WTC11 (cell line): Measurements from ENCODE around the gene KRTAP10-7. TPM values are rescaled to one million over a fixed set of nuclear protein-coding genes. Genes with fewer than 3 reads are reported as not detected.
"Not testable (repeated sequence)": the region's sequence is repeated elsewhere in the genome, so short reads cannot be mapped to it uniquely, and the experiment has no call there.

Source experiments
- ATAC-seq: fragments of 200-7000 bp; cut with Tn5 transposase; 2 replicates; pipeline ENCODE4 v1.10.0; 2021; ENCODE audit warnings: mild to moderate bottlenecking, moderate library complexity
- CTCF ChIA-PET: fragments of 300-600 bp; sonication (Branson Sonifier 250); formaldehyde crosslinking; loops from one replicate; lab custom pipeline; 2021; ENCODE audit warnings: antibody characterized with exemption; lab: Charles Lee
- POLR2A ChIA-PET: fragments of 350-600 bp; sonication (Branson Sonifier 250); formaldehyde crosslinking; loops from one replicate; lab custom pipeline; 2021; ENCODE audit warnings: antibody characterized with exemption; lab: Charles Lee
- DNase-seq: peaks from one replicate; pipeline ENCODE4 v3.0.0; 2021; ENCODE audit warnings: low spot score
- H3K27ac Mint-ChIP-seq: 2 replicates; pipeline ENCODE4 v1.8.0; 2021; ENCODE audit warnings: mixed read lengths
- H3K27me3 Mint-ChIP-seq: 2 replicates; pipeline ENCODE4 v1.8.0; 2021; ENCODE audit warnings: low read depth, mild to moderate bottlenecking, moderate library complexity, mixed read lengths
- H3K36me3 Mint-ChIP-seq: 2 replicates; pipeline ENCODE4 v1.8.0; 2021; ENCODE audit warnings: mixed read lengths
- H3K4me1 Mint-ChIP-seq: 2 replicates; pipeline ENCODE4 v1.8.0; 2022; ENCODE audit warnings: mixed read lengths
- H3K4me3 Mint-ChIP-seq: 2 replicates; pipeline ENCODE4 v1.8.0; 2021; ENCODE audit warnings: mild to moderate bottlenecking, moderate library complexity, mixed read lengths
- H3K9me3 Mint-ChIP-seq: 2 replicates; pipeline ENCODE4 v1.8.0; 2021; ENCODE audit warnings: mixed read lengths
- HMGA2 ChIP-seq: fragments of 250-450 bp; sonication (Bioruptor Pico); IDR thresholded peaks from 2 replicates; pipeline ENCODE4 v1.4.0; 2021; ENCODE audit warnings: mild to moderate bottlenecking, moderate library complexity
- JAZF1 ChIP-seq: fragments of 250-450 bp; sonication (Bioruptor Pico); IDR thresholded peaks from 2 replicates; pipeline ENCODE4 v1.9.0; 2021; ENCODE audit warnings: moderate library complexity, mild to moderate bottlenecking, inconsistent platforms
- RELA ChIP-seq: sonication (generic); formaldehyde crosslinking; IDR thresholded peaks from 2 replicates; pipeline ENCODE4 v1.8.1; 2022; ENCODE audit warnings: missing genetic modification reagents, mild to moderate bottlenecking, borderline replicate concordance
- total RNA-seq: library from RNA; stranded (reverse); gene quantifications from 3 replicates; pipeline ENCODE4 v1.2.3, GENCODE V29; 2021
- TF ChIP-seq, protein P1 (sequence below): sonication (generic); formaldehyde crosslinking; IDR thresholded peaks from 2 replicates; pipeline ENCODE4 v1.8.1; 2023; ENCODE audit warnings: mild to moderate bottlenecking, missing genetic modification reagents, moderate library complexity
- TF ChIP-seq, protein P2 (sequence below): sonication (generic); formaldehyde crosslinking; IDR thresholded peaks from 2 replicates; pipeline ENCODE4 v1.8.0; 2023; ENCODE audit warnings: mild to moderate bottlenecking, missing genetic modification reagents
- TF ChIP-seq, protein P3 (sequence below): sonication (generic); formaldehyde crosslinking; IDR thresholded peaks from 2 replicates; pipeline ENCODE4 v1.8.1; 2023; ENCODE audit warnings: mild to moderate bottlenecking, missing genetic modification reagents, borderline replicate concordance

KRTAP10-7 gene
- total RNA-seq, 1 experiment from 2014 or later = not detected

DNA sequence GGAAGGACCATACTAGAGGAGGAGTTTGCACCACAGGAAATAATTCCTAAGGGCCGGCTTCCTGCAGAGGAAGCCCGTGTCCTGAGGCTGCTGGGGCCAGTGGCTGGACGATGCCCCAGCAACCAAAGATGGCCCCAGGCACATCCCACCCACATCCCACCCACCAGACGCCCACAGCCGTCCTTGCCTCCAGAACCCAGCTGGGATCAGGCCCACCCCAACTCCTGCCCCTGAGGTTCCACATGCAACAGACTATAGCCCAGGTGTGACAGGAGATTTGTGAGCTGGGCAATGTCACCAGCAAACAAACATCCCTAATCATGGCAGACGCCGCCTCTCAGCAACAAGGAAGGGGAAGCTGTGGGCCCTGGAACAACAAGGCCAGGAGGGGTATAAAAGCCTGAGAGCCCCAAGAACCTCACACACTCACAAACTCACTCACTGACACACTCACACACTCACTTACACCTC, 26.3 kb downstream of the KRTAP10-7 start, which contains the start of gene KRTAP10-9 (continued):
- TF ChIP-seq, protein P1, sequence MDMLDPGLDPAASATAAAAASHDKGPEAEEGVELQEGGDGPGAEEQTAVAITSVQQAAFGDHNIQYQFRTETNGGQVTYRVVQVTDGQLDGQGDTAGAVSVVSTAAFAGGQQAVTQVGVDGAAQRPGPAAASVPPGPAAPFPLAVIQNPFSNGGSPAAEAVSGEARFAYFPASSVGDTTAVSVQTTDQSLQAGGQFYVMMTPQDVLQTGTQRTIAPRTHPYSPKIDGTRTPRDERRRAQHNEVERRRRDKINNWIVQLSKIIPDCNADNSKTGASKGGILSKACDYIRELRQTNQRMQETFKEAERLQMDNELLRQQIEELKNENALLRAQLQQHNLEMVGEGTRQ = no peak

DNA sequence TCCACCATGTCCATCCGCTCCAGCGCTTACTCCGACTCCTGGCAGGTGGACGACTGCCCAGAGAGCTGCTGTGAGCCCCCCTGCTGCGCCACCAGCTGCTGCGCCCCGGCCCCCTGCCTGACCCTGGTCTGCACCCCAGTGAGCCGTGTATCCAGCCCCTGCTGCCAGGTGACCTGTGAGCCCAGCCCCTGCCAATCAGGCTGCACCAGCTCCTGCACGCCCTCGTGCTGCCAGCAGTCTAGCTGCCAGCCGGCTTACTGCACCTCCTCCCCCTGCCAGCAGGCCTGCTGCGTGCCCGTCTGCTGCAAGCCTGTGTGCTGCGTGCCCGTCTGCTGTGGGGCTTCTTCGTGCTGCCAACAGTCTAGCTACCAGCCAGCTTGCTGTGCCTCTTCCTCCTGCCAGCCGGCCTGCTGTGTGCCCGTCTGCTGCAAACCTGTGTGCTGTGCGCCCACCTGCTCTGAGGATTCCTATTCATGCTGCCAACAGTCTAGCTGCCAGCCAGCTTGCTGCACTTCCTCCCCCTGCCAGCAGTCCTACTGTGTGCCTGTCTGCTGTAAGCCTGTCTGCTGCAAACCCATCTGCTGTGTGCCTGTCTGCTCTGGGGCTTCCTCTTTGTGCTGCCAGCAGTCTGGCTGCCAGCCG, 26.9 kb downstream of the KRTAP10-7 start:
- Mint-ChIP-seq H3K9me3 (peaks cover 50% of the 10 kb centered on the region), H3K36me3 (peaks cover 41% of the 10 kb centered on the region)
- H3K27ac Mint-ChIP-seq, H3K4me3 Mint-ChIP-seq, H3K4me1 Mint-ChIP-seq, ATAC-seq, DNase-seq, H3K27me3 Mint-ChIP-seq, POLR2A ChIA-PET: not testable (repeated sequence)
- CTCF ChIA-PET = interaction anchor here (0.7 to 1.0 kb wide), 3 partner anchors 9 to 114 kb away, joined by 3 to 5 read pairs (median 4); partner anchors contain the start of gene KRTAP10-11

DNA sequence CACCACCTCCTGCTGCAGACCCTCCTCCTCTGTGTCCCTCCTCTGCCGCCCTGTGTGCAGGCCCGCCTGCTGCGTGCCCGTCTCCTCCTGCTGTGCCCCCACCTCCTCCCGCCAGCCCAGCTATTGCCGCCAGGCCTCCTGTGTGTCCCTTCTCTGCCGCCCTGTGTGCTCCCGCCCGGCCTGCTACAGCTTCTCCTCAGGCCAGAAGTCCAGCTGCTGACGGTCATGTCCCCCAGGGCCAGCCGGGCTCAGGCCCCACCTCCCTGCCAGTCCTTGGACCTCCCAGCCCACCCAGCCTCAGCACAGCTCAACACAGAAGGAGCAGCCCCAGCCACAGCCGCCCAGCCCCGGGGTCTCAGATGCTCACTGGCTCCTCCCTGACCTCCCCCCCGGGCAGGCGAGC, 27.4 kb downstream of the KRTAP10-7 start:
- H3K27me3 Mint-ChIP-seq, ATAC-seq, DNase-seq, H3K27ac Mint-ChIP-seq, POLR2A ChIA-PET, H3K4me3 Mint-ChIP-seq, H3K4me1 Mint-ChIP-seq: not testable (repeated sequence)
- Mint-ChIP-seq H3K9me3 (peaks cover 50% of the 10 kb centered on the region), H3K36me3 (peaks cover 38% of the 10 kb centered on the region)
- CTCF ChIA-PET = interaction anchor here (1.0 kb wide), 1 partner anchor 19 kb away, joined by 4 read pairs; the partner anchor contains the start of gene KRTAP10-11

DNA sequence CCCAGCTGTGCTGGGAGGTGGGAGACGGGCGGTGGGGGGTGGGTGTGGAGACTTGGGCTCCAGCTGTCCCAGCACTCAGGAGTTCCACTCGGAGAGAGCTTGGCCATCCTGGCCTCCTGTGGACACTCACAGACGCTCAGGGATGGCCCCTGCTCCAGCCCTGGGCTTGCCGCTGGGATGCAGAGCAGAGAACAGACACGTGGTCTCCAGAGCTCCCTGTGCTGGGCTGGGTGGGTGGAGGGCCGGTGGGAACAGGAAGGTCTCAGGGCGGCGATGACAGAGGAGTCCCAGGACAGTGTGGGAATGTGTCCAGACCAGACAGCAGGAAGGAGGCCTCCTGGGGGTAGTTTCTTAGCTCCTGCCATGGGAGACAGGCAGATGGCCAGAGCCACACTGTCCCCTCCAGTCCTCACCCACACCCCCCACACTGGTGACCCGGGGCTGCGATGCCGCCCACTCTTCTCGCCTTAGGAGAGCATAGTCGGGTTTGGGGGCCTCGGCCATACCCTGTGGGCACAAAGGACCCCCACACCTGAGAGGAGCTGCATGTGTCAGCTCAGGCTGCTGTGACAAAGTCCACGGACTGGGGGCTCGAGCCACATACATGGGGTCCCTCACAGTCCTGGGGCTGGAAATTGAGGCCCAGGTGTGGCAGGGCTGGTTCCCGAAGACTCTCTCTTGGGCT, 28.5 kb downstream of the KRTAP10-7 start:
- ATAC-seq = no peak

More for the DNA sequence above, 28.5 kb downstream of the KRTAP10-7 start:
- Mint-ChIP-seq H3K4me3 (no peak overlapping the region), H3K27me3 (peaks cover 7% of the 10 kb centered on the region; the same call in 1 of the 2 replicates), H3K4me1 (peaks cover 3% of the 10 kb centered on the region; the same call in 1 of the 2 replicates), H3K27ac (no peak overlapping the region), H3K36me3 (peaks cover 35% of the 10 kb centered on the region), H3K9me3 (peaks cover 46% of the 10 kb centered on the region)
- ChIA-PET CTCF (no interaction called here), POLR2A (no interaction called here)
- no peak for TF ChIP-seq HMGA2 (CRISPR knock-in tag)
- no peak for TF ChIP-seq RELA (CRISPR knock-in tag)
- TF ChIP-seq, protein P2, sequence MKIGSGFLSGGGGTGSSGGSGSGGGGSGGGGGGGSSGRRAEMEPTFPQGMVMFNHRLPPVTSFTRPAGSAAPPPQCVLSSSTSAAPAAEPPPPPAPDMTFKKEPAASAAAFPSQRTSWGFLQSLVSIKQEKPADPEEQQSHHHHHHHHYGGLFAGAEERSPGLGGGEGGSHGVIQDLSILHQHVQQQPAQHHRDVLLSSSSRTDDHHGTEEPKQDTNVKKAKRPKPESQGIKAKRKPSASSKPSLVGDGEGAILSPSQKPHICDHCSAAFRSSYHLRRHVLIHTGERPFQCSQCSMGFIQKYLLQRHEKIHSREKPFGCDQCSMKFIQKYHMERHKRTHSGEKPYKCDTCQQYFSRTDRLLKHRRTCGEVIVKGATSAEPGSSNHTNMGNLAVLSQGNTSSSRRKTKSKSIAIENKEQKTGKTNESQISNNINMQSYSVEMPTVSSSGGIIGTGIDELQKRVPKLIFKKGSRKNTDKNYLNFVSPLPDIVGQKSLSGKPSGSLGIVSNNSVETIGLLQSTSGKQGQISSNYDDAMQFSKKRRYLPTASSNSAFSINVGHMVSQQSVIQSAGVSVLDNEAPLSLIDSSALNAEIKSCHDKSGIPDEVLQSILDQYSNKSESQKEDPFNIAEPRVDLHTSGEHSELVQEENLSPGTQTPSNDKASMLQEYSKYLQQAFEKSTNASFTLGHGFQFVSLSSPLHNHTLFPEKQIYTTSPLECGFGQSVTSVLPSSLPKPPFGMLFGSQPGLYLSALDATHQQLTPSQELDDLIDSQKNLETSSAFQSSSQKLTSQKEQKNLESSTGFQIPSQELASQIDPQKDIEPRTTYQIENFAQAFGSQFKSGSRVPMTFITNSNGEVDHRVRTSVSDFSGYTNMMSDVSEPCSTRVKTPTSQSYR (CRISPR knock-in tag) = no peak
- TF ChIP-seq JAZF1 = no peak
- TF ChIP-seq, protein P3, sequence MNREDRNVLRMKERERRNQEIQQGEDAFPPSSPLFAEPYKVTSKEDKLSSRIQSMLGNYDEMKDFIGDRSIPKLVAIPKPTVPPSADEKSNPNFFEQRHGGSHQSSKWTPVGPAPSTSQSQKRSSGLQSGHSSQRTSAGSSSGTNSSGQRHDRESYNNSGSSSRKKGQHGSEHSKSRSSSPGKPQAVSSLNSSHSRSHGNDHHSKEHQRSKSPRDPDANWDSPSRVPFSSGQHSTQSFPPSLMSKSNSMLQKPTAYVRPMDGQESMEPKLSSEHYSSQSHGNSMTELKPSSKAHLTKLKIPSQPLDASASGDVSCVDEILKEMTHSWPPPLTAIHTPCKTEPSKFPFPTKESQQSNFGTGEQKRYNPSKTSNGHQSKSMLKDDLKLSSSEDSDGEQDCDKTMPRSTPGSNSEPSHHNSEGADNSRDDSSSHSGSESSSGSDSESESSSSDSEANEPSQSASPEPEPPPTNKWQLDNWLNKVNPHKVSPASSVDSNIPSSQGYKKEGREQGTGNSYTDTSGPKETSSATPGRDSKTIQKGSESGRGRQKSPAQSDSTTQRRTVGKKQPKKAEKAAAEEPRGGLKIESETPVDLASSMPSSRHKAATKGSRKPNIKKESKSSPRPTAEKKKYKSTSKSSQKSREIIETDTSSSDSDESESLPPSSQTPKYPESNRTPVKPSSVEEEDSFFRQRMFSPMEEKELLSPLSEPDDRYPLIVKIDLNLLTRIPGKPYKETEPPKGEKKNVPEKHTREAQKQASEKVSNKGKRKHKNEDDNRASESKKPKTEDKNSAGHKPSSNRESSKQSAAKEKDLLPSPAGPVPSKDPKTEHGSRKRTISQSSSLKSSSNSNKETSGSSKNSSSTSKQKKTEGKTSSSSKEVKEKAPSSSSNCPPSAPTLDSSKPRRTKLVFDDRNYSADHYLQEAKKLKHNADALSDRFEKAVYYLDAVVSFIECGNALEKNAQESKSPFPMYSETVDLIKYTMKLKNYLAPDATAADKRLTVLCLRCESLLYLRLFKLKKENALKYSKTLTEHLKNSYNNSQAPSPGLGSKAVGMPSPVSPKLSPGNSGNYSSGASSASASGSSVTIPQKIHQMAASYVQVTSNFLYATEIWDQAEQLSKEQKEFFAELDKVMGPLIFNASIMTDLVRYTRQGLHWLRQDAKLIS (CRISPR knock-in tag) = no peak
- no peak for DNase-seq
